GM12878 (cell line): ENCODE data around the gene AK5. TPM values are rescaled to one million over a fixed set of nuclear protein-coding genes. Genes with fewer than 3 reads are reported as not detected.

Experiments used
- ATAC-seq: fragments of 200-7000 bp; cut with Tn5 transposase; 3 replicates; pipeline ENCODE4 v1.9.1; 2020; ENCODE audit warnings: mild to moderate bottlenecking, moderate library complexity
- BruUV-seq: library from RNA; stranded (reverse); fragments of 400-500 nt; replicated peaks from 2 replicates; lab custom pipeline; 2021; lab: Mats Ljungman, UMichigan
- CTCF ChIA-PET: fragments of 300-600 bp; sonication (Branson Sonifier 250); formaldehyde crosslinking; extraction: SDS; loops from one replicate; lab custom pipeline; 2021; ENCODE audit warnings: inconsistent platforms; lab: Yijun Ruan, JAX
- POLR2A ChIA-PET: fragments of 350-600 bp; formaldehyde crosslinking; extraction: SDS; loops from one replicate; lab custom pipeline; 2021; ENCODE audit warnings: inconsistent platforms; lab: Charles Lee
- RAD21 ChIA-PET: fragments of 300-600 bp; sonication (Branson Sonifier 250); formaldehyde crosslinking; loops from one replicate; lab custom pipeline; 2023; ENCODE audit warnings: antibody characterized with exemption; ENCODE audit not compliant: unreplicated experiment; lab: Charles Lee
- SMC1A ChIA-PET: fragments of 300-600 bp; sonication (Branson Sonifier 250); formaldehyde crosslinking; loops from one replicate; lab custom pipeline; 2023; ENCODE audit not compliant: unreplicated experiment, uncharacterized antibody; lab: Charles Lee
- DNase-seq: peaks from one replicate; pipeline ENCODE4 v3.0.0-alpha.2; 2011; ENCODE audit warnings: low read depth, low spot score
- FAIRE-seq: peaks from 3 replicates; lab custom pipeline; 2011; peaks lifted over from hg19 to GRCh38; lab: Jason Lieb, UNC
- H2AFZ ChIP-seq: 2 replicates; pipeline ENCODE4 v1.6.0; 2011; ENCODE audit warnings: low read depth, low read length, control low read depth; ENCODE audit not compliant: control insufficient read depth
- H3K27ac ChIP-seq: 2 replicates; pipeline ENCODE4 v1.5.1; 2011; ENCODE audit warnings: control low read depth; ENCODE audit not compliant: control insufficient read depth, insufficient read depth
- H3K27me3 ChIP-seq, 2 experiments: replicated peaks in 1 of 2; 2 replicates each; pipeline versions ENCODE4 v1.6.0 to v1.6.1; 2011; ENCODE audit warnings: low read length in 1 of 2; ENCODE audit not compliant: control insufficient read depth in 2 of 2, insufficient read depth in 2 of 2
- H3K36me3 ChIP-seq, 2 experiments: 2 replicates each; pipeline ENCODE4 v1.5.1; 2011; ENCODE audit warnings: low read length in 1 of 2; ENCODE audit not compliant: control insufficient read depth in 2 of 2, insufficient read depth in 2 of 2
- H3K4me1 ChIP-seq: 2 replicates; pipeline ENCODE4 v1.6.1; 2011; ENCODE audit warnings: mild to moderate bottlenecking, low read length, moderate library complexity, mixed read lengths; ENCODE audit not compliant: control insufficient read depth, insufficient read depth
- H3K4me2 ChIP-seq: 2 replicates; pipeline ENCODE4 v1.6.0; 2011; ENCODE audit warnings: control low read depth; ENCODE audit not compliant: control insufficient read depth, insufficient read depth
- H3K4me3 ChIP-seq: fragments of 200-600 bp; sonication (generic); 2 replicates; pipeline ENCODE4 v1.5.1; 2016
- H3K79me2 ChIP-seq: 2 replicates; pipeline ENCODE4 v1.6.0; 2011; ENCODE audit warnings: low read length; ENCODE audit not compliant: control insufficient read depth, insufficient read depth
- H3K9ac ChIP-seq: 2 replicates; pipeline ENCODE4 v1.8.0; 2011; ENCODE audit warnings: low read length, control low read depth, mixed read lengths; ENCODE audit not compliant: control insufficient read depth, insufficient read depth
- H3K9me3 ChIP-seq: replicated peaks from 3 replicates; pipeline ENCODE4 v1.5.1; 2011; ENCODE audit warnings: mild to moderate bottlenecking, low read length; ENCODE audit not compliant: control insufficient read depth, insufficient read depth
- H4K20me1 ChIP-seq: 2 replicates; pipeline ENCODE4 v1.6.0; 2011; ENCODE audit not compliant: control insufficient read depth, insufficient read depth
- ASH2L ChIP-seq: fragments of 300-600, 200-600 bp; sonication (generic); IDR thresholded peaks from 2 replicates; pipeline ENCODE4 v1.6.1; 2017; ENCODE audit warnings: low read depth, mild to moderate bottlenecking, borderline replicate concordance
- CBX3 ChIP-seq: fragments of 200-600 bp; sonication (generic); IDR thresholded peaks from 2 replicates; pipeline ENCODE4 v1.6.1; 2016; ENCODE audit warnings: low read depth, borderline replicate concordance
- IKZF1 ChIP-seq: fragments of 450-650 bp; conservative IDR thresholded peaks from 2 replicates; pipeline ENCODE4 v1.6.1; 2017; ENCODE audit warnings: antibody characterized with exemption, mild to moderate bottlenecking
- IKZF2 ChIP-seq, 2 experiments: fragments of 450-650 bp; IDR thresholded peaks; 2 replicates each; pipeline ENCODE4 v1.6.1; 2017; ENCODE audit warnings: mild to moderate bottlenecking in 2 of 2, moderate library complexity in 2 of 2
- MEF2B ChIP-seq: fragments of 450-650 bp; IDR thresholded peaks from 2 replicates; pipeline ENCODE4 v1.6.1; 2018; ENCODE audit warnings: mild to moderate bottlenecking, moderate library complexity; ENCODE audit not compliant: partially characterized antibody, poor library complexity, severe bottlenecking
- MYC ChIP-seq: IDR thresholded peaks from 2 replicates; pipeline ENCODE4 v1.6.1; 2011; ENCODE audit warnings: mild to moderate bottlenecking, low read length, moderate library complexity, inconsistent platforms; ENCODE audit not compliant: insufficient read depth, insufficient replicate concordance, insufficient read length, severe bottlenecking
- RB1 ChIP-seq: fragments of 450-650 bp; formaldehyde crosslinking; IDR thresholded peaks from 2 replicates; pipeline ENCODE4 v1.6.1; 2017; ENCODE audit warnings: mild to moderate bottlenecking, borderline replicate concordance
- in situ Hi-C: fragments of 300-500 bp; cut with MboI; formaldehyde crosslinking; loops from 9 replicates; pipeline ENCODE4 v1.14.3; 2018; ENCODE audit warnings: mixed read lengths
- intact Hi-C: fragments of 100-400 bp; cut with micrococcal nuclease; formaldehyde crosslinking; loops from one replicate; pipeline ENCODE4 v1.14.2; 2022; ENCODE audit not compliant: unreplicated experiment
- polyA plus RNA-seq, 11 experiments: library from polyadenylated mRNA; depleted of rRNA in 4 of 11; unstranded in 6 of 11; stranded (reverse) in 5 of 11; fragments of >200 nt; fragmentation: Nextera tagmentation in 4 of 11; fragmentation: Illumina TruSeq in 1 of 11; extraction: Ambion mirVana in 4 of 11; extraction: Trizol in 1 of 11; gene quantifications; 1 replicate in 1 of 11; 2 replicates in 10 of 11; pipeline versions ENCODE4 v1.2.1 to v1.2.3, GENCODE V29; 2011 to 2016; ENCODE audit warnings: inconsistent platforms in 2 of 11, missing spikeins in 2 of 11, low read depth in 1 of 11
- total RNA-seq, 4 experiments: library from RNA; depleted of rRNA in 3 of 4; stranded (reverse); fragments of >200 nt in 3 of 4; fragmentation: Illumina TruSeq in 1 of 4; extraction: Trizol in 1 of 4; gene quantifications; 2 replicates each; pipeline versions ENCODE4 v1.2.1 to v1.2.3, GENCODE V29; 2013 to 2021
- TF ChIP-seq, protein P1 (sequence below): fragments of 450-650 bp; conservative IDR thresholded peaks from 2 replicates; pipeline ENCODE4 v1.6.1; 2017; ENCODE audit warnings: mild to moderate bottlenecking, moderate library complexity

AK5 gene
- total and polyA plus RNA-seq, 10 of the 15 experiments (the other 5 are each of a cell fraction or from before 2014, with no cell fraction given): 0.08 to 0.33 TPM; not detected in 8

DNA sequence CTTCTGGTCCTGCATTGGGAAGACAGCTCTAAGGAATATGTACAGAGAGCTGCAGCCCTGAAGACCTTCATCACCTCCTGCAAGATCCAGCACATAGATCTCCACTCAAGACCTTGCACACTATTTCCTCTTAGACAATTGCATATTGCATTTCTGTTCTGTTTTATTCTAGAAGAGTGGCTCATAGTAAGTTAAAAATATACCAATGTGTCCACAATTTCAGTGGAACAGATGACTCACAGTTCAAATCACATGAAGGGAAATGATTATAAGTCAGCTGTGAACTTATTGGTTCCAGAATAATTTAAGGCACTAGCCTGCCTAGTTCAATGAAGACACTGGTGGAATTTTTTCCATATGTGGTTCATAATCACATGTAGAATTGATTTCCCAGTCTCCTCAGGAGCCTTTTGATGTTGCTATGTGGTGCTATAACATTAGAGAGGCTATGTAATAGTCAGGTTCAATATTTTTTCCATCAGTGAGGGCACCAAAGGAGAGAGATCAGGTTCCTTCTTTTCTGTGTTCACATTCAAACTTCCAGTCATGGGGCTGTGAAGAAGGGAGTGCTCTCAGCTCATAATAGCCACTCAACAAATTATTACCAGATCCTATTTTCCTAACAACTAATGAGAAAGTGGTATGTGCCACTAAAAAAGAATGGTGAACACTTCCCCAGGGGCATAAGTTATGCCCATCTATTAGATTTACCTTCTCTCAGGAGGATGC is 9.8 kb upstream of the AK5 start:
- in situ Hi-C loops (no loop called here), intact Hi-C loops (no loop called here)
- TF ChIP-seq RB1: no peak
- TF ChIP-seq ASH2L: no peak
- TF ChIP-seq, protein P1, sequence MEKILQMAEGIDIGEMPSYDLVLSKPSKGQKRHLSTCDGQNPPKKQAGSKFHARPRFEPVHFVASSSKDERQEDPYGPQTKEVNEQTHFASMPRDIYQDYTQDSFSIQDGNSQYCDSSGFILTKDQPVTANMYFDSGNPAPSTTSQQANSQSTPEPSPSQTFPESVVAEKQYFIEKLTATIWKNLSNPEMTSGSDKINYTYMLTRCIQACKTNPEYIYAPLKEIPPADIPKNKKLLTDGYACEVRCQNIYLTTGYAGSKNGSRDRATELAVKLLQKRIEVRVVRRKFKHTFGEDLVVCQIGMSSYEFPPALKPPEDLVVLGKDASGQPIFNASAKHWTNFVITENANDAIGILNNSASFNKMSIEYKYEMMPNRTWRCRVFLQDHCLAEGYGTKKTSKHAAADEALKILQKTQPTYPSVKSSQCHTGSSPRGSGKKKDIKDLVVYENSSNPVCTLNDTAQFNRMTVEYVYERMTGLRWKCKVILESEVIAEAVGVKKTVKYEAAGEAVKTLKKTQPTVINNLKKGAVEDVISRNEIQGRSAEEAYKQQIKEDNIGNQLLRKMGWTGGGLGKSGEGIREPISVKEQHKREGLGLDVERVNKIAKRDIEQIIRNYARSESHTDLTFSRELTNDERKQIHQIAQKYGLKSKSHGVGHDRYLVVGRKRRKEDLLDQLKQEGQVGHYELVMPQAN: no peak
- no peak for TF ChIP-seq IKZF1
- no peak for TF ChIP-seq CBX3
- TF ChIP-seq IKZF2 (IDR thresholded peaks at IDR 0.05): no peak
- TF ChIP-seq MEF2B: no peak
- TF ChIP-seq MYC: no peak
- Histone ChIP-seq H4K20me1 (no peaks in the 10 kb centered on the region), H3K27ac (no peak overlapping the region), H3K4me1 (no peaks in the 10 kb centered on the region), H3K79me2 (no peaks in the 10 kb centered on the region), H3K27me3 (no peaks in the 10 kb centered on the region; a peak in 1 of 4 replicates), H3K36me3 (no peaks in the 10 kb centered on the region), H3K4me2 (no peak overlapping the region), H3K4me3 (no peak overlapping the region), H2AFZ (no peak overlapping the region), H3K9ac (no peak overlapping the region), H3K9me3 (no peaks in the 10 kb centered on the region; the same call in 2 of the 3 replicates)
- no peak for ATAC-seq
- ChIA-PET CTCF (no interaction called here), RAD21 (no interaction called here), SMC1A (no interaction called here), POLR2A (no interaction called here)
- no TSS peak for BruUV-seq
- DNase-seq: no peak
- FAIRE-seq: no peak
